Hepatocyte (in vitro differentiated cells): ENCODE data around the gene MYO1D.

Source experiments
- EZH2 ChIP-seq: fragments of 200-600 bp; sonication (generic); IDR thresholded peaks from 2 replicates; pipeline ENCODE4 v1.6.1; 2016; ENCODE audit warnings: antibody characterized with exemption, mild to moderate bottlenecking, borderline replicate concordance
- EZH2phosphoT487 ChIP-seq: fragments of 200-600 bp; sonication (generic); IDR thresholded peaks from one replicate; pipeline ENCODE4 v1.6.1; 2018; ENCODE audit warnings: antibody characterized with exemption, mild to moderate bottlenecking, low read depth, moderate library complexity; ENCODE audit not compliant: unreplicated experiment, severe bottlenecking
- TF ChIP-seq, protein P1 (sequence below): fragments of 200-600 bp; sonication (generic); IDR thresholded peaks from 2 replicates; pipeline ENCODE4 v1.5.1; 2016; ENCODE audit warnings: antibody characterized with exemption, mild to moderate bottlenecking; ENCODE audit not compliant: poor library complexity

DNA sequence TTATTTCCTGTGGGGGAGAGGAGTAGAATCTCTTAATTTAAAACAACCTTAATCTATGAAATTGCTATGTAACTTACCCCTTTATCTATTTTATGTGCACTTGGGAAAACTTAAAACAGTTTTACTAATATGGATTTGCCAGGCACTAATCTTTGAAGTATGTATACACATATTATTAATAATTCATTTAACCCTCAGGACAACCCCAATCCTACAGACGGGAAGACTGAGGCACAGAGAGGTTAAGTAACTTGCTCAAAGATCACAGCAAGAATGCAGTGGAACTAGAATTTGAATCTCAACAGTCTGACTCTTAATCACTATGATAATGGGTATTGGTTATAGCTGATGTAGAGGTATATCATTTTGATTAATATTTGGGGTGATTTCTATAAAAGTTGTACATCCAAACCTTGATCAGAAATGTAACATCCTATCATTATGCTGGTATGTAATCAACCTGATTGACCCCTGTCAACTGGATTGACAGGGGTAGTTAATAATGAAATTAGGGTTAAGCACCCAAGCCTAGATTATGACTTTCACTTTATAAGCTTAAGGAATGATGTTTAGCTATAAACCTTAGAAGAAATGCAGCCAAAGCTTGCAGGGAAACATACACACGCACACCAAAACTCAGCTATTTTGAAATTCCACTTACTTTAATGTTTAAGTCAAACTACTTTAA is 1.6 kb downstream of the MYO1D start:
- TF ChIP-seq, protein P1, sequence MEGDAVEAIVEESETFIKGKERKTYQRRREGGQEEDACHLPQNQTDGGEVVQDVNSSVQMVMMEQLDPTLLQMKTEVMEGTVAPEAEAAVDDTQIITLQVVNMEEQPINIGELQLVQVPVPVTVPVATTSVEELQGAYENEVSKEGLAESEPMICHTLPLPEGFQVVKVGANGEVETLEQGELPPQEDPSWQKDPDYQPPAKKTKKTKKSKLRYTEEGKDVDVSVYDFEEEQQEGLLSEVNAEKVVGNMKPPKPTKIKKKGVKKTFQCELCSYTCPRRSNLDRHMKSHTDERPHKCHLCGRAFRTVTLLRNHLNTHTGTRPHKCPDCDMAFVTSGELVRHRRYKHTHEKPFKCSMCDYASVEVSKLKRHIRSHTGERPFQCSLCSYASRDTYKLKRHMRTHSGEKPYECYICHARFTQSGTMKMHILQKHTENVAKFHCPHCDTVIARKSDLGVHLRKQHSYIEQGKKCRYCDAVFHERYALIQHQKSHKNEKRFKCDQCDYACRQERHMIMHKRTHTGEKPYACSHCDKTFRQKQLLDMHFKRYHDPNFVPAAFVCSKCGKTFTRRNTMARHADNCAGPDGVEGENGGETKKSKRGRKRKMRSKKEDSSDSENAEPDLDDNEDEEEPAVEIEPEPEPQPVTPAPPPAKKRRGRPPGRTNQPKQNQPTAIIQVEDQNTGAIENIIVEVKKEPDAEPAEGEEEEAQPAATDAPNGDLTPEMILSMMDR, result no peak
- TF ChIP-seq EZH2 (no peak), EZH2phosphoT487 (no peak)
